HCT116 (cell line): ENCODE measurements around the gene LRRC56.

Experiments
- CTCF ChIP-seq, 3 experiments: fragments of 200-600 bp in 1 of 3; sonication (generic) in 1 of 3; IDR thresholded peaks in 2 of 3; conservative IDR thresholded peaks in 1 of 3; 2 replicates each; pipeline ENCODE4 v1.5.1; 2012 to 2017; ENCODE audit warnings: low read depth in 2 of 3, low read length in 2 of 3, antibody characterized with exemption in 1 of 3, borderline replicate concordance in 1 of 3, control low read depth in 1 of 3, mild to moderate bottlenecking in 1 of 3, mixed read lengths in 1 of 3, mixed run types in 1 of 3, moderate library complexity in 1 of 3; ENCODE audit not compliant: insufficient read depth in 1 of 3
- EGR1 ChIP-seq: IDR thresholded peaks from 2 replicates; pipeline ENCODE4 v1.6.1; 2012; ENCODE audit warnings: low read depth
- POLR2A ChIP-seq: IDR thresholded peaks from 2 replicates; pipeline ENCODE4 v1.7.0; 2011; ENCODE audit warnings: borderline replicate concordance; ENCODE audit not compliant: insufficient read depth, insufficient read length; ENCODE audit errors: extremely low read depth
- REST ChIP-seq: IDR thresholded peaks from 2 replicates; pipeline ENCODE4 v1.6.1; 2012; ENCODE audit warnings: low read depth

- TF ChIP-seq CTCF (IDR thresholded peaks at IDR 0.05 in 2 of 3, conservative IDR thresholded peaks at IDR 0.05 in 1 of 3; ENCODE audit: borderline replicate concordance in 1 of 3, insufficient read depth in 1 of 3, low read depth in 2 of 3, low read length in 2 of 3): no peak
- TF ChIP-seq POLR2A: no peak
- no peak for TF ChIP-seq REST
- TF ChIP-seq EGR1: no peak
Observed at GRCh38 chr11:501683-502287, 35.5 kb upstream of the LRRC56 start.
